ENCODE measurements around the gene CA5A.

CA5A gene

DNA sequence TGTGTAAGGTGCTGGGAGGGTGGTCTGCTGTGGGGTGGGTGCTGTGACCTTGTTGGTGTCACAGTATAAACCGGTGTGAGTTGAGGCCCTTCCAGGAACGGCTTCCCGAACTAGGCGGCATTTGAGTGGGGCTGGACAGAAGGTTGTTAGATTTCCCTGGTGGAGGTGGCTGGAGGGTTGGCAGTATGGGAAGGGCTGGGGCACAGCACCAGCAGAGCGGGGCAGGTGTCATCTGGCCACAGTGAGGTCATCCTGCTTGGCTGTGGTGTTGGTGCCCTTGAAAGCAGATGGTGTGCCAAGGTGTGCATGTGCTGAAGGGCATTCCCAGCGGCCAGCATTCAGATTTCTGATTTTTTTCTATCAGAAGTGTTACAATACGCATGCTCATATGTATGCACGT is 43.0 kb upstream of the CA5A start:
- no peaks in the 10 kb centered on the region for H3K9me3 ChIP-seq (ENCODE audit: low read depth, low read length)
- TF ChIP-seq EZH2 (IDR thresholded peaks at IDR 0.05), result no peak
- TF ChIP-seq POLR2AphosphoS5 (IDR thresholded peaks at IDR 0.05; ENCODE audit: borderline replicate concordance, low read depth, low read length), result no peak
- no peak for TF ChIP-seq FOXP2 (optimal IDR thresholded peaks at IDR 0.05; ENCODE audit: control extremely low read depth, extremely low read length, insufficient read depth)
- H3K36me3 ChIP-seq (ENCODE audit: insufficient read depth, low read length), result no peaks in the 10 kb centered on the region
- DNase-seq (ENCODE audit: low read depth, low spot score), result no peak
- no peak overlapping the region for H3K4me3 ChIP-seq
- no peak overlapping the region for H3K9ac ChIP-seq (ENCODE audit: insufficient read length)
- H3K27ac ChIP-seq, result no peak overlapping the region

DNA sequence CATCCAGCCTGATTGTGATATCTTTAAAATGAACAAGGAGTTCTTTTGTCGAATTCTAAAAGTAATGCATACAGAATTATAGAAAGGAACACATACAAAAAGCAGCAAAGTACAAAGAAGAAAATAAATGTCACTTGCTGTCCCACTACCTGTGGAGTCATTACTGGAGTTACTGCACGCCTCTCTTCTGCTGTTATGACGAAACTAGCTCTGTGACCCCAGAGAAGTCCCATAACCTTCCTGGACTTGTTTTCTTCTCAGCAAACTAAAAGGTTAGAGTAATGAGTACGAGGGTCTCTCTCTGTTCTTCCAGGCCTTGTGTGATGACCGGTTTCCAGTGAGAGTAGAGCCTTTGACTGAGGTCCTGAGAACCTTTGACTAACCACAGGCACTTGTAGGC is 41.8 kb upstream of the CA5A start:
- TF ChIP-seq EZH2 (IDR thresholded peaks at IDR 0.05) (no peak), FOXP2 (optimal IDR thresholded peaks at IDR 0.05; ENCODE audit: control extremely low read depth, extremely low read length, insufficient read depth) (no peak), POLR2AphosphoS5 (IDR thresholded peaks at IDR 0.05; ENCODE audit: borderline replicate concordance, low read depth, low read length) (no peak)
- no peak overlapping the region for H3K4me3 ChIP-seq
- DNase-seq (ENCODE audit: low read depth, low spot score), result no peak

DNA sequence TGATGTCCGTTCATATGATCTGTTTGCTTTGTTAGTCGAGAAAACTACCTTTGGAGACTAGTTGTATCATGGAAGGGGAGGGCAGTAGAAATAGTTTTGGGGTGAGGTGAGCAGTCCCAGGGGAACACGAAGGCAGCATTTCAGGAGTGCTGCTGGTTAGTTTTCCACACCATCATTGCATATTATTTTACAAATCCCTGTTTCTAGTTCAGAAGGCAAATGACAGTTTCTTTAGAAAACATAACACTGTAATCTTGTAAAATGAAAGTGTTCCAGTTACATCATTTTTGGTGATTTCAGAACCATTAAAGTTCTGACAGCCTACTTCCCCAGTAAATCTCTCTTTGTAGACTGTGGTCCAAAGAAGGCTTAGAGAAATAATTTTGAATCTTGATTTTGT is 40.3 kb upstream of the CA5A start:
- TF ChIP-seq POLR2AphosphoS5 (IDR thresholded peaks at IDR 0.05; ENCODE audit: borderline replicate concordance, low read depth, low read length) (no peak), FOXP2 (optimal IDR thresholded peaks at IDR 0.05; ENCODE audit: control extremely low read depth, extremely low read length, insufficient read depth) (no peak), EZH2 (IDR thresholded peaks at IDR 0.05) (no peak)
- H3K9ac ChIP-seq (ENCODE audit: insufficient read length), result no peak overlapping the region
- DNase-seq (ENCODE audit: low read depth, low spot score), result no peak
- no peak overlapping the region for H3K4me3 ChIP-seq
- H3K36me3 ChIP-seq (ENCODE audit: insufficient read depth, low read length), result no peaks in the 10 kb centered on the region
- no peaks in the 10 kb centered on the region for H3K9me3 ChIP-seq (ENCODE audit: low read depth, low read length)
- no peak overlapping the region for H3K27ac ChIP-seq

More for the DNA sequence above, 41.8 kb upstream of the CA5A start:
- no peak overlapping the region for H3K9ac ChIP-seq (ENCODE audit: insufficient read length)
- H3K27ac ChIP-seq, result no peak overlapping the region
- no peaks in the 10 kb centered on the region for H3K36me3 ChIP-seq (ENCODE audit: insufficient read depth, low read length)
- H3K9me3 ChIP-seq (ENCODE audit: low read depth, low read length), result no peaks in the 10 kb centered on the region

DNA sequence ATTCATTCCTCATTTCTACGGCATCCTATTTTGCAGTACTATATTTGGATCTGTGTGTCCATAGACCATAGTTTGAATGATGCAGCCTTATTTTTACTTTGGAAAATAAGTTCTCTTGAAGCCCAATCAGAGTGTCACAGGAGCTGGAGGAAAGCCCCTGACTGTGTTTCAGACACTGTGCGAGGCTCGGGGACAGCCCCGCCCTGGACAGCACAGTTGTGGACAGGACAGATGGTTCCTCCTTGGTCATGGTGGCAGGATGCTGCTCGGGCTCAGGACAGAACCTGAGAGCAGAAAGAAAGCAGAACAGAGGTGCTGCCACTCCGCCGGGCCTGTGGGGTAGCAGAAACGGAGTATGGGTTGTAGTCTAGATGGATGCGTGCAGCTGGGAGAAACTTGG is 37.8 kb upstream of the CA5A start:
- Histone ChIP-seq H3K4me3 (no peak overlapping the region), H3K36me3 (ENCODE audit: insufficient read depth, low read length) (peaks cover 3% of the 10 kb centered on the region; the same call in 1 of the 2 replicates), H3K9ac (ENCODE audit: insufficient read length) (no peak overlapping the region), H3K27ac (no peak overlapping the region), H3K9me3 (ENCODE audit: low read depth, low read length) (no peaks in the 10 kb centered on the region)
- no peak for TF ChIP-seq POLR2AphosphoS5 (IDR thresholded peaks at IDR 0.05; ENCODE audit: borderline replicate concordance, low read depth, low read length)
- TF ChIP-seq EZH2 (IDR thresholded peaks at IDR 0.05), result no peak
- no peak for TF ChIP-seq FOXP2 (optimal IDR thresholded peaks at IDR 0.05; ENCODE audit: control extremely low read depth, extremely low read length, insufficient read depth)
- DNase-seq (ENCODE audit: low read depth, low spot score), result no peak

DNA sequence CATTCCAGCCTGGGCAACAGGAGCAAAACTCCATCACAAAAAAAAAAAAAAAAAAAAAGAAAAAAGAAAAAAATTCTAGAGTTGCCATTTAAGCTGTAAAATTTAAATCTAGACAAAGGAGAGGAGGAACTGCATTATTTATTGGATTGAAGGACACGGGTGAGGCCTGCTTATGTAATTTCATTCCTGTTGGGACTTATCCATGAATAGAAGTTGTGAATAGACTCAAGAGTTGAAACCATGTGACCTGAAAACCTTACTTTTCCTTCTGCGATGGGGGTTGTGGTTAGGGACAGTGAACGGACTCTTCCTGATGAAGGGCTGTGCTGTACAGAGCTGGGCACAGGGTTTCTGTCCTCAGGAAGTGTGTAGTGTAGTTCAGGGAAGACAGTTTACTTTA is 37.4 kb upstream of the CA5A start:
- TF ChIP-seq EZH2 (IDR thresholded peaks at IDR 0.05) (no peak), POLR2AphosphoS5 (IDR thresholded peaks at IDR 0.05; ENCODE audit: borderline replicate concordance, low read depth, low read length) (no peak), FOXP2 (optimal IDR thresholded peaks at IDR 0.05; ENCODE audit: control extremely low read depth, extremely low read length, insufficient read depth) (no peak)
- H3K9ac ChIP-seq (ENCODE audit: insufficient read length), result no peak overlapping the region
- H3K27ac ChIP-seq, result no peak overlapping the region

DNA sequence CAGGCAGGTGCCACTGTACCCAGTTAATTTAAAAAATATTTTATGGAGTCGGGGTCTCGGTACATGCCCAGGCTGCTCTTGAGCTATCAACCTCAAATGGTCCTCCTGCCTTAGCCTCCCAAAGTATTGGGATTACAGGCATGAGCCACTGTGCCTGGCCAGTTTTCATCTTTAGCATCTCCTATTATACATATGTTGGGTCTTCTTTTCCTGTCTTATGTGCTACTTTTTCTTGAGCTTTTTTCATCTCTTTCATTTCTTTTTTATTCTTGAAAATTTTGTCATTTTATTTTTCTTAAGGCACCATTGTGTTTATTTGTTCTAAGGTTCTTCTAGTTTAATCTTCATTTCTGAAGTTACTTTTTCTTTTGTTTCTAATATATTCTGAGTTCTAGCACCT is 35.6 kb upstream of the CA5A start:
- no peak overlapping the region for H3K4me3 ChIP-seq
- H3K27ac ChIP-seq, result no peak overlapping the region
- TF ChIP-seq EZH2 (IDR thresholded peaks at IDR 0.05), result no peak
- no peak for DNase-seq (ENCODE audit: low read depth, low spot score)
- H3K36me3 ChIP-seq (ENCODE audit: insufficient read depth, low read length), result peaks cover 3% of the 10 kb centered on the region; the same call in 1 of the 2 replicates
- no peaks in the 10 kb centered on the region for H3K9me3 ChIP-seq (ENCODE audit: low read depth, low read length)
- no peak overlapping the region for H3K9ac ChIP-seq (ENCODE audit: insufficient read length)

More for the DNA sequence above, 37.4 kb upstream of the CA5A start:
- peaks cover 3% of the 10 kb centered on the region; the same call in 1 of the 2 replicates for H3K36me3 ChIP-seq (ENCODE audit: insufficient read depth, low read length)
- no peak overlapping the region for H3K4me3 ChIP-seq
- no peak for DNase-seq (ENCODE audit: low read depth, low spot score)
- H3K9me3 ChIP-seq (ENCODE audit: low read depth, low read length), result no peaks in the 10 kb centered on the region

DNA sequence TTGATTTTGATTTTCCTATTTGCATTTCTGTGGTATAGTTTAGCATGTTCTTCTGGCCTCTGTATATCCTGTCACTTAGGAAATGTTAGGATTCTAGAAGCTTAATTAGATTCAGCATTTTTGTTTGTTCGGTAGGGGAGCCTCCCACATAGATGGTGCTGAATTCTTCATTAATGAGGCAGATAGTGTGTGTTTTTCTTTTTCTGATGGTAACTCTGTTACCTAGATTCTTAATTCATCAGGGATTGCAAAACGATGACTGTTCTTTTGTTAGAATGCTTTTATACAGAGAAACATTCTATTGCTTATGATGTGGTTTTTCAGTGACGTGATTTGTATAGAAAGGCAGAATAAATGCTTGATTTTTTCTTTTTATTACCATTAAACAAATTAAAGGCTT is 33.9 kb upstream of the CA5A start:
- no peak for DNase-seq (ENCODE audit: low read depth, low spot score)
- no peak for TF ChIP-seq EZH2 (IDR thresholded peaks at IDR 0.05)
- Histone ChIP-seq H3K4me3 (no peak overlapping the region), H3K27ac (no peak overlapping the region), H3K9ac (ENCODE audit: insufficient read length) (no peak overlapping the region), H3K9me3 (ENCODE audit: low read depth, low read length) (no peaks in the 10 kb centered on the region), H3K36me3 (ENCODE audit: insufficient read depth, low read length) (peaks cover 3% of the 10 kb centered on the region; the same call in 1 of the 2 replicates)

DNA sequence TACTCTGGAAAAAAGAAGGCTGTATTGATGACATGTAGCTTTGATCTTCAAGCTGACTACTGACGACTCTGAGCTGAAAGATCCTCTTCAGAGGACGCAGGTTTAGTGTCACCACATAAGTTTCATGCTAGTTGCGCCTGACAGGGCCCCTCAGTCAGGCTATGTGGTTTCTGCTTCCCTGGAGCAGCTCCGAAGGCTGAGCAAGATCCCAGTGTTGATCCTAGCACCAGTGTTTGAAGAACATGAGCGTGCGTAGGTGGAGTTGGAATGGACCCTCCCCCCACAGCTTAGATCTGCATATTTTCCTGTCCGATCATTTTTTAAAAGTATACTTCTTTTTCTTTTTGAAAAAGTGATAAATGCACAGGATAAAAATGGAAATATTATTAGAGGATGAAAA is 32.2 kb upstream of the CA5A start:
- TF ChIP-seq POLR2AphosphoS5 (IDR thresholded peaks at IDR 0.05; ENCODE audit: borderline replicate concordance, low read depth, low read length) (no peak), EZH2 (IDR thresholded peaks at IDR 0.05) (no peak), FOXP2 (optimal IDR thresholded peaks at IDR 0.05; ENCODE audit: control extremely low read depth, extremely low read length, insufficient read depth) (no peak)
- DNase-seq (ENCODE audit: low read depth, low spot score), result no peak
- Histone ChIP-seq H3K36me3 (ENCODE audit: insufficient read depth, low read length) (peaks cover 3% of the 10 kb centered on the region; the same call in 1 of the 2 replicates), H3K4me3 (no peak overlapping the region), H3K9me3 (ENCODE audit: low read depth, low read length) (no peaks in the 10 kb centered on the region), H3K9ac (ENCODE audit: insufficient read length) (no peak overlapping the region), H3K27ac (no peak overlapping the region)

DNA sequence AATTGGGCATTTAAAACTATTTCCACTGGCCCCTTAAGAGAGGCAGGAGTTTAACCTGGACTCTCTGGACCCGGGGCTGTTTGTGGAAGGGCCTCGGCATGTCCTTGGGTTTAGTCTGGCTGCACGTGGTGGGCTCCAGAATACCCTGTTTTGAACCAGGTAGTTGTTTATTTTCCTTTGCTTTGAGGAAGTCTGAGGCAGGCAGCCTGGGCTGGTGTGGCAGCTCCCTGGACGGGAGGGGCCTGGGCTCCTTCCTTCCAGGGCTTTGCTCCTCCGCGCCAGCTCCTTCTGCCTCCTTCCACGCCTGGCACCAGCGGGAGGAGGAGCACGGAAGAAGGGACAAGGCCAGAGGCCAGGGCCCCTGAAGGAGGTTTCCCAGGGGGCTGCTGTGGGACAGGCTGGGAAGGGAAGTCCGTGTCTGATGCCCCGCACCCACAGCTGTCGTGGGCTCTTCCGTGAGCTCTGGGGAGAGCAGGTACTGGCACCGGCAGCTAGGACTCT is 30.4 kb upstream of the CA5A start:
- no peak for TF ChIP-seq POLR2AphosphoS5 (IDR thresholded peaks at IDR 0.05; ENCODE audit: borderline replicate concordance, low read depth, low read length)
- TF ChIP-seq FOXP2 (optimal IDR thresholded peaks at IDR 0.05; ENCODE audit: control extremely low read depth, extremely low read length, insufficient read depth), result no peak
- TF ChIP-seq EZH2 (IDR thresholded peaks at IDR 0.05), result no peak
- Histone ChIP-seq H3K36me3 (ENCODE audit: insufficient read depth, low read length) (peaks cover 3% of the 10 kb centered on the region; the same call in 1 of the 2 replicates), H3K4me3 (no peak overlapping the region), H3K27ac (no peak overlapping the region), H3K9me3 (ENCODE audit: low read depth, low read length) (no peaks in the 10 kb centered on the region), H3K9ac (ENCODE audit: insufficient read length) (no peak overlapping the region)
- DNase-seq (ENCODE audit: low read depth, low spot score), result no peak
